Measurements from ENCODE around the gene BZW1.
A peak's percentile ranks its signal among the peaks of the same experiment; 100 is the strongest.

BZW1 gene

DNA sequence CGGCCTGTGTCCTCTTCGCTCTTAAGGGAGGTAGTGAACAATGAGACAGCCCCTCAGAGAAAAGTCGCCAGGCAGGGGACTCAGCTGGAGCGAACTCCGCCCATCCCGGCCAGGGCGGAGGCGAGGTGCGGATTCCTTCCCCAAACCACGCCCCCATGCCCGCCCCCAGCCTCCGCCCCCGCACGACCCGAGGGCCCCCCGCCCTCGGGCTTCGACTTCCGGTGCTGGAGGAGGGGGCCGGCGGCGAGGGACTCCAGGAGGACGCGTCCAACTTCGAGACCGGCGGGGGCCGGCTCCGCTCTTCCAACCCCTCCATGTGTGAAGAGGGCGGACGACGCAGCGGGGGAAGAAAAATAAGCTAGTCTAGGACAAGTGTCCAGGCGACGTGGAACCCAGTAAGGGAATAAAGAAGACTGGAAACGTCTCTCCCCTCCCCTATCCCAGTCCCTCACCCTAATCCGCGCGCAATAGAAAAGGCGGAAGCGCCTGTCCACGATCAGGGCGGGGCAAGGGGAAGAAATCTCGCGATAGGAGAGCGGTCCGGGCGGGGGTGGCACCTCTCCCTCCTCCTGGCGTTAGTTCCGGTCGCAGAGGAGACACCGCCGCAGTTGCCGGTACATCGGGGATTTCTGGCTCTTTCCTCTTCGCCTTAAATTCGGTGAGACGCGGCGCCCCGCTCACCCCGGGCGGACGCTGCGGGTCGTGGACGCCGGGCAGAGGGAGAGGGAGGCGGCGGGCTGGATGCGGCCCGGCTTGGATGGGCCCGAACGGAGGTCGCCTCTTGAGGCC lies at the start of gene BZW1:
Gene BZW1, plus strand, starts transcription at position 578 of the 789 bp plus-strand sequence. CDS start 1,308 bp downstream, outside the sequence.
- peak; percentile 95 for DNase-seq

DNA sequence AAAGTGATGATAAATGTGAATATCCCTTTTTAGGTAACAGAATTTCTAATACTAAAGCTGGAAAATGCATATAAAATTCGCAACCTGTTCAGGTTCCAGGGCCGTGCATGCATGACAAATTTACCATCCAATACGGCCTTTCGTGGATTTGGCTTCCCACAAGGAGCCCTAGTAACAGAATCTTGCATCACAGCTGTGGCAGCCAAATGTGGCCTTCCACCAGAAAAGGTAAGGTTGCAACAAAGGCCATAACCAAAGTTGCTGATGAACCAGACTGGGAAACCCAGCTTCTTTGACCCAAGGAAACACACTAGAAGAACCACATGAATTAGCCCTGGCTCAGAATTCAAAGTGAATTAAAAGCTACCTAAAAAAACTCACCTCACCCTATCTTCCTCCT lies 49.6 kb upstream of the BZW1 start:
- no peak for DNase-seq

DNA sequence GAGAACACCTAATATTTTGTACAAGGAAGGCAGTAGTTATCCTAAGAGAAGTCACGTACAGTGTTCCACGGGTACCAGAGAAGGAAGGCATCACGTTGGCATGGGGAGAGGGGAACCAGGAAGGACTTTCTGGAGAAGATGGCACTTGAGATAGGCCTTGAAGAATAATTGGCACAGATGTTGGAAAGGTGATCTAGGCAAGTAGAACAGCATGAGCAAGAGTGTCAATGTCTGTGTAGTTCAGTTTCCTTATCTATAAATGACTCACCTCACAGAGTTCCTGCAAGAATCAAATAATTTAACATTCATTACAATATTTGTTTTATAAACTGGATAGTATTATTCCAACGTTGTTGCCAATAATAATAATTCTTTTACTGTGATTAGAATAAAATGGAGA lies 48.3 kb upstream of the BZW1 start:
- no peak for DNase-seq

DNA sequence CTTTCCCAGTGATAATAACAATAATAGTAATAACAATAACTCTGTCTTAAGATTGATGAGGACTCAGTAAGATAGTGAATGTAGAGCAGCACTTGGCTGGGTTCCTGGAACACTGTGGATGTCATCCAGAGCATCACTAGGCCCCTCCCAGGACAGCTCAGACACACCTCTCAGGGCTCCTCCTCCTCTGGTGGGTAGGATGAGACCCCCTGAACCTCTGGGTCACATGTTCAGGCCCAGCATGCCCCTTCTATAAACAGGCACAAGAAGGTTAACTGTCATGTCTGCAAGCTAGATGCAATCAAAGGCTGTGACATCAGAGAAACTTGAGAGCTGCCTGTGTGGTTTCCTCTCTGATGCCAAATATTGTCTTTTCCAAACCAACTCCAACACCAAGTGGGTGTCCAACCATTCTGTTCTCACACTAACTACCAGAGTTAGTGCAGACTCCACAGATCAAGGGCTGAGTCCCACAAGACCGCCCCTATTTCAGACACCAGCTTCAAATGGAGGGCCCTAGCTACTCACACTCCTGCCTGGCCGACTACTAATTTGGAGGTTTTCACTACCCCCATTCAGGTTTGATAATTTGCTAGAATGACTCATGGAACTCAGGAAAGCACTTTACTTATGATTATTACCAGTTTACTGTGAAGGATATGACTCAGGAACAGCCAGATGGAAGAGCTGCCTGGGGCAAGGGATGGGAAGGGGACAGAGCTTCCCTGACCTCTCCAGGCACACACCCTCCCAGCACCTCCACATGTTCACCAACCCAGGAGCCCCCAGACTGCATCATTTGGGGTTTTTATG lies 46.4 kb upstream of the BZW1 start:
- DNase-seq = no peak

DNA sequence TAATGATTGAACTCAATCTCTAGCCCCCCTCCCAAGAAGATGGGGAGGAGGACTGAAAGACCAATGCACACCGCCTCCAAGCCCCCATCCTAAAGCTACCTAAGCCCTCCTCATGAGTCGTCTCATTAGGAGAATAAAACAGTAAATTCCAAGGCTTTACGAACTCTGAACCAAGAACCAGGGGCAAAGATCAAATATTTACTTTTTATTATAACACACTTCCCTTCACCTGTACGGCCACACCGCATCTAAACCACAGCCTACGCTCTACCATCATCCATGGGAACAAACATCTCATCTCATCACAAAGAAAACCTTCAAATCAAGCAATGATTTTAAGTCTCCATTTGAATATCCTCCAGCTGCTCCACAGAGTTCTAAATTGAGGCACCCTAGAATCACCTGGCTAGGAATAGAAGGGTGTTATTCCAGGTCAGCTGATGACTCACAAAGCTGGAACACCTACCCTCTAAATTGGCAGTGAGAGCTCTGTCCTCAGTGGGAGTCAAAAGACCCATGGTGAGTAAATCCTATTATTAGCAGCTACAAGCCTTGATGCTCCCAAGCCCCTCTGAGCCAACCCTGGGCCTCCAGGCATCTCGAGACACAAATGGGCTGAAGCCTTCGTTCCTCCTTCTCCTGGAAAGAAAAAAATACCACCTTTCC lies 45.6 kb upstream of the BZW1 start:
- no peak for DNase-seq

DNA sequence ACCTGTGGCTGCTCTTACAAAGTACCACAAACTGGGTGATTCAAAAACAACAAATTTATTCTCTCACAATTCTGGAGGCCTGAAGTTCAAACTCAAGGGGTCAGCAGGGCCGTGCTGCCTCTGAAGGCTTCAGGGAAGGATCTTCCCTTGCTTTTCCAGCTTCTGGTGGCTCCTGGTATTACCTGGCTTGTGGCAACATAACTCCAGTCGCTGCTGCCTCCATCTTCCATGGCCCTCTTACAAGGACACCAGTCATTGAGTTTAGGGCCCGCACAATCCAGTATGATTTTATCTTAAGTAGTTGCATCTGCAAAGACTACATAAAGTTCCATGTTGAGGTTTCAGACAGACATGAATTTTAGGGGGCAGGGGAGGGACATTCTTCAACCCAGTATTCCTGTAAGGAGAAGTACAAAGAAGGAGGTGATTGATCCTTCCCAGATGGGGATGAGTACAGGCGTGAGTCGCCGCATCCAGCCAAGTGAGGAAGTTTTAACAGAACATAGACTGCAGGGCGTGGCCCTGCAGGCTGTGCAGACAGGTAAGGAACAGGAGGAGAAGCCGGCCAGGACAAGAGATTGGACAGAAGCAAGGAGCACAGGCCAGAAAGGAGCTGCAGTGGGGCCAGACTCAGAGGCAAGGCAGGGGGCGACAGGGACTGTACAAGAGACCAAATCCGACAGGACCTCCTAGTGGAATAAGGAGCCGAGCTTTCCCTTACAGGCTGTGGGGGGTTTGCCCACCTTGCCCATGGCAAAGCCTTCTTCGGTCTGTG lies 44.4 kb upstream of the BZW1 start:
- no peak for DNase-seq

DNA sequence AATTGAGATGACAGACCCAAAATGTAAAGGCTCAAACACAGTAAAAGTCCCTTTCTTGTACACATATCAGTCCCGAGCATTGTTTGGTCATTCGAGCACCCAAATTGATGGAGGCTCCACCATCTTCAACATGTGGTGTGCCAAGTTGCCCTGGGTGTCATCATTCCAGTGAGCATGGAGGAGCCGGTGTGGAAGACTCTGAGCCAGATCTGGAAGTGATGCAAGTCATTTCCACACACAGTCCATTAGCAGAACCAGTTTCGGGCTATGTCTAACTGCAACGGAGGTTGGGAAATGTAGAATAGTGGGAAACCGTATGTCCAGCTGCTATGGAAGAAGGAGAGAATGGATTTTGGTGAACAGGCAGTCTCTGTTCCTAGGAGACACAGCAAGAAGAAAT lies 40.9 kb upstream of the BZW1 start:
- DNase-seq = no peak

DNA sequence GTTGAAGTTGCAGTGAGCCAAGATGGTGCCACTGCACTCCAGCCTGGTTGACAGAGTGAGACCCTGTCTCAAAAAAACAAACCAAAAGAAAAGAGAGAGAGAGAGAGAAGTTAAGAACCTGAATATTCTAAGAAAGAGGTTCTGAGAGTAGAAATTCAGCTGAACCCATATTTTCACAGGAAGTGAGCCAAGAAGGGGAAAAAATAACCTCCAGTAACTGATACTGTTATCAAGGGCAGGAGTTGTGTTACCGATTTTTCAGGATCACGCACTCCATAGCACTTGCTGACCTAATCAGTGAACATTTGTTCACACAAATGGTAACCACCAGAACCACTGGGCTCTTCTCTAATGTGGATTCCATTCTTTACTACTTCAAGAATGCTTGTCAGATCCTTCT lies 39.1 kb upstream of the BZW1 start:
- no peak for DNase-seq

DNA sequence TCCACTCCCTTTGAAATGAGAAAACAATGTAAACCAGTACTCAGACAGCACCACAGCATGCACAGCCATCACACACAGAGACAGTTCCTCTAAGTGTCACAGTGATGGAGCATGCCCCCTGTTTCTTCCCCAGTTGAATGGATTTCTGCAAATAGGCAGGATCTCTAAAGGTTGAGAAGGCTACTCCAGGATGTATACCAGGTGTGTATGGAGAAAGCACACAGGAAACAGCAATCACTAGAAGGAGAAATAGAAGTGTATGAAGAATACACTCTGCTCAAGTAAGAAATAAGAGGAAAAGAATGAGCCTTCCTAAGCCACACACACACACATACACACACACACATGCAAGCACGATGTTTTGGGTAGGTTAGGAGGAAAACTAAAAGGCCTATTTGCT lies 38.6 kb upstream of the BZW1 start:
- no peak for DNase-seq

DNA sequence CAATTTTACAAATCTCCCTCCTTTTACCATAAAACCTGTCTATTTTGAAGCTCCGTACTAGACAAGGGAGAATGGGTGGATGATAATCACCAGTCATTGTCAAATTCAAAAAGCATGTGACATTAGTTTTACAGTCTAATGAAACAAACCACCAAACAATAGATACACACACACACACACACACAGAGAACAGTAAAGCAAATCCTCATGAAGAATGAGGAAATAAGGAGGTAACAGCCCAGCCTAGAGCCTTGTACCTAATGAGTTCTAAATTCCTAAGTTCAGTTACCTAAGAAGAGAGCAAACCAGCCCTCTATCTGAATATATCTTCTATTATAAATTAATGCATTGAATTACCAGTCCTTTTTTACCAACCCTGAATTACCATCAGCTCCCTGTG lies 36.8 kb upstream of the BZW1 start:
- no peak for DNase-seq

DNA sequence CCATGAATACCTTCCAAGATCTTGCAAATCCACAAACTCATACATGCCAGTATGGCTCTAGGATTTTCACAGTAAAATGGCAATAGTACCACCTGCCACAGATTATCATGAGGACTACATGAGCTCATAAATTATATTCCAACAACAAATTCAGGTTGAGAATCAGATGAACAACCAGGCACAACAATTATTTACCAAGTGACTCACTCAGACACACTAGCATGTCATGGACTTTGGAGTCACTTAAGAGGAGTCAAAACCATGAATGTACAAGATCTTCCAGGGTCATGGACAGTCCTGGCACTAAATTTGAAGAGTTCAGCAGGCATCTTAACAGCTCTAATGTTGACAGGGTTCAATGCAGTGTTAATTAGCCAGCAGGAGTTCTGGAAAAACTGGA lies 34.4 kb upstream of the BZW1 start:
- no peak for DNase-seq

DNA sequence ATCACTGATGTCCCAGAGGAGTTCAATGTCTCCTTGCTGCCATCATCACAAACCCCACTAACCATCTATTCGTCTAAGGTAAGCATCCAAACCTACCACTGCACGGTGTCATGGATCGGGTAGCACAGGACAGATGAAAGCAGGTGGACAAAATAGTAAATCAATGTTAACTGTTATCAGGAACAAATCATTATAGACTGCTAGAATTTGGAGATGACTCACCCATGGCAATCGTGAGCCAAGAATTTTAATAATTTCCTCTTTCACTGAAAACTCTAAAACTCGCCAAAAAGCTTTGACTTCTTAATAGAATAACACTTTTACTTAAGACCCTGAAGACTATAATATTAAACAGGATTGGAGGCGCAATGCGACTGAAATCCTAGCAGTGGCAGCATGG lies 33.7 kb upstream of the BZW1 start:
- no peak for DNase-seq

DNA sequence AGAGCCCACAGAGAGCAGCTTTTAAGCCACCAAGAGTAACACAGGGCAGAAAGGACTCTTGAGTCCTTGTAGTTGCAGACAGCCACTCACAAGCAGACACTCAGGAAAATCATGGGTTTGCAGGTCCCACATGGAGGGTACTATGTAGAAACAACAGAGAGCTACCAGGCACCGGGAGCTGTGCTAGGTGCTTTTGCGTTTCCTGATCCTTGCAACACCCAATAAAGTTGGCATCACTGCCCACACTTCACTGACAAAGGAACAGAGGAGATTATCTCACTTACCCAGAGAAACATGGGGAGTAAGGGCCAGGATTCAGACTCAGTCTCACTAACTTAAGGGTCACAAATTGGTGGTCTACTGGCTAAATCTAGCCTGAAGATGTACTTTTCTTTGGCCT lies 32.5 kb upstream of the BZW1 start:
- DNase-seq = no peak

DNA sequence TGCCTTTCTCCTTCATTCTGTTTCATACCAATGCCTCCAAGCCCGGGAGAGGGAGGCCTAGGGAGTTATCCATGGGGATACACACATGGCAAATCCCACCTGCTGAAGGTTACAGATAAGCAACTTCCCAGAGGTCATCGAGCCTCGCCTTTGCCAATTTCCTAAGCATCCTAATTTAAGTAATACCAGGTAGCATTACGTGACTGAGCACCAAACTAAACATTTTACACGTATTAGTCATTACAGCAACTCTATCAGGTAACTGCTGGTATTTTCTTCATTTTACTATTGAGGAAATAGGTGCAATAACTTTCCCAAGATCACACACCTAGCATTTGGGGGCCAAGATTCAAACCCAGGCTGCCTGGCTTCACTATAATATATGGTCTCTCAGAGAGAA lies 30.1 kb upstream of the BZW1 start:
- no peak for DNase-seq

DNA sequence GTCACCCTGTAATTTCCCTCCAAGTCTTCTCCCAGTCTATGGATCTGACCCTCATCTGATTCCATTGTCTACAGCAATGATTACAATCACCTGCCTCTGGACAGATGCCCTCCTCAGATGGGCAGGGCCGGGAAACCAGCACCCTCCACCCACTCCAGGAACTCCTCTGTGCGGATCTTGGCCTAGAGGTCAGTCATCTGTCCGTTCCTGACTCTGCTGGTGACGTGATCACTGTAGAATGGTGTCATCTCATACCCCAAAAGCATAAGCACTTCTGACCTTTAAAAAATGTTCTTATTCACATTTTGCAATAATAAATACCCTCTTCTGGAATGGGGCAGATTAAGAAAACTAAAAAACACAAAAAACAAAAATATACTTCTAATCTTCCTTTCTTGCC lies 29.5 kb upstream of the BZW1 start:
- no peak for DNase-seq

DNA sequence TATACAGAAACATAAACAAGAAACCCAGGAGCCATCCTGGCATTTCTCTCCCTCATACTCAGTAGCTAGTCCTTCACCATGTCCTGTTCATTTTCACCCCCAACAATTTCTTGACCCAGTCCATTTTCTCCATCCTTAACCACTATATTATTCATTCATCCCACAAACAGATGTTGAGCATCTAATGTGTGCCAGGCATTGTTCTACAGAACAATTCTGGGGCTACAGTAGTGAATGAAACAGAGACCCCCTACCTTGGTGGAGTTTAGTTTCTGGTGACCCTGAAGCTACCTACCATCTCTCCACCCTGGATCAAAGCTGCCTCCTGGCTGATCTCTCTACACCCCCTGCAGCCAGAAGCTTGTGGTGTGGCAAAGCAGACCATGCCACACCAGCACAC lies 27.5 kb upstream of the BZW1 start:
- no peak for DNase-seq

DNA sequence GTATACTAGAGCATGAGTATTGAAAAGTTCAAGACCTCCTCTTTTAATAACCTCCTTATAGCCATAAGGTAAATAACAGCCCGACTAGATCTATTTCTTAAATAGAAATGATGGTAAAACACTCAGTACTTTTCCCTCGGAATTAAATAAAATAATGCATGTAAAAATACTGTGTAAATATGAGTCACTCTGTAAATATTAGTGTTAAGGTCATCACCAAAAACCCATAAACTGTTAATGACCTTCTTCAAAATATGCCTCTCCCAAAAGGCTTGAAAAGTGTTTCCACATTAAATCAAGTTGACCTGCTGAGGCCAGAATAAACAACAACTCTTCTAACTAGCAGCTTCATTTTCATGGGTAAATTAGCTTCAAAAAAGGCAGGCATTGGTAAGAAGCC lies 25.3 kb upstream of the BZW1 start:
- DNase-seq = no peak

DNA sequence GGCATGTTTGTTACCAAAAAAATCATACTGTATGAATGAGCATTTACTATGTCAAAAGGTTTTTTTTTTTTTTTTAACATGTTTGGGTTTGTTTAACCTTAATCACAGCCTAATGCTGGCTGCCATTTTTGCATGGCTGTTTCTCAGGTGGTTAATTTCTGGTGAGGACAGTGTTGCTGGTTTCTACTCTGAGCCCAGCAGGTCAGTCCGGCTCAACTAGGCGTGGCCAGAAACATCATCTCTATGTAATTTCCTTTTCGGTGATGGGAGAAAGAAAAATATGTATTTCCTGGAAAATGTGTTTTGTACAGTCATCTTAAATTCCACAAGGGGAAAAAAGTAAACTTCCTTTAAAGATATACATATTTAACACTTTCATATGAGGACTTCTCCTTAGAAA lies 24.9 kb upstream of the BZW1 start:
- DNase-seq = no peak

DNA sequence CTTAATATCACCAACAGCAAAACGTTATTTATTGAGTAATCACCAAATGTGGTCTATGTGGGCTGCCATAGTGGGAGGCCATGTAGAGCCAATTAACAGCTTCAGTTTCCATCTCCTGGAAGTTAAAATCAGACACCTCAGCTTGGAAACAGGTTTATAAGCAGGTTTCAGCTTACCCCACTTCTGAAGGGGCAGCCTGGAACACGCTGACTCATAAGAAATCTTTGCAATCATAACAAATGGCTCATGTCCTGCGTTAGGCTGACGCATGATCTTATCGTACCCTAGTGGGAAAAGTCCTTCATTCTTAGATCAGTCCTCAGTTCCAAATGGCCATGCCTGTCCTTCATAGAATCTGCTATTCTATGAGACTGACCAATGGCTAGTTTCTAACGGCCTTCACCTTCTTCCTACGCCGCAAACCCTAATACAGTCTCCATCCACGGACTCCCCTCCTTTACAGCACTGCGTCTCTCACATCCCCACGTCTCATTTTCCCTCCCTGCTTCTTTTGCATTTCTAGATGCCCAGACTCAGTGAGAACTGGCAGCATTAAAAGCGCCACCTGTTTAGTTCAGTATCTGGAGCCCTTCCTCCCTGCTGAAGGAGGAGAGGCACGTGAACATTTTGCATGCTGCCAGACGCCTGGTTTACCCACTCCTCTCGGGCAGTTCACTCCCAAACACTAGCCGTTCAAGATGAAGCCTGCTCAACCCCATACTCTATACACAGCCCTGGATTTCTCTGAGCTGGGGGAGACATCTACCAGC lies 24.2 kb upstream of the BZW1 start:
- DNase-seq = no peak

DNA sequence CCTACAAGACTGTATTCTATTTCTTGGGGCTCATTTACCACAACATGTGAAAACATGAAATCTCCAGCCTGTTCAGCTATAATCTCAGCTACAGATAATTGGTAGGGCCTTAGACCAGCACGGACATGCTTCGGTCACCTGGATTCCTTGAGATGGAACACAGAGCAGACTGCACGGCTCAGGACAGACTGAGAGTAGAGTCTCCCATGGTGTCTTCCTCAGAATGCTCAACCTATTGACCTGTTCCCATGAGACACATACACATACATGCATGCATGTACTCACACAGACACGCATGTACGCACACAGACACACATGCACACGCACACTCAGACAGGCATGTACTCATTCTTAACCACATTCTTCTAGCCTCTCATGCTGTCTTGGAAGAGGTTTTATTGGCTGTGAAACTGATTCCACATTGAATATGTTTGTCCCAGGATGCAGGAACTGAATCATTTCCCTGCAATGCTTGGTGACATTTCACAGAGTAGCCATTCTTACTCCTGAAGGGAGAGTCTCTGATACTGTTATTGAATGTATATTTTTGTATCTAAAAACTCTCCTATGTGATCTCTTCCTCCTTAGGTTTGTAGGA lies 23.5 kb upstream of the BZW1 start:
- no peak for DNase-seq

DNA sequence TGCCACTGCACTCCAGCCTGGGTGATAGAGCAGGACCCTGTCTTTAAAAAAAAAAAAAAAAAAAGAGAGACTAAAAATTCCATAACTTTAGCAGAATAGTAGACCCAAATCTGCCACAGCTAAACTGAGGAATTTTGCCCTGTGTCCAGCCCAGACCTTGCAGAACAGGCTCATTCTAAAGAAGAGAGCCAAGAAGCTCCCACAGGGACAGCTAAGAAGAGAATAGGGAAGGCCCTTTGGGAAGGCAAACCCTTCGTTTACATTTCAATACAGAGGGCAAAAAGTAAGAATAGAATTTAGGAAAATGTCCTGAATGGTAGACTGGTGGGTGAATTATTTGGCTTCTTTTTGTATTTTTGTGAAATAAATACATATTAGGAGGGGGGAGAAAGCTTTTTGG lies 21.5 kb upstream of the BZW1 start:
- no peak for DNase-seq

DNA sequence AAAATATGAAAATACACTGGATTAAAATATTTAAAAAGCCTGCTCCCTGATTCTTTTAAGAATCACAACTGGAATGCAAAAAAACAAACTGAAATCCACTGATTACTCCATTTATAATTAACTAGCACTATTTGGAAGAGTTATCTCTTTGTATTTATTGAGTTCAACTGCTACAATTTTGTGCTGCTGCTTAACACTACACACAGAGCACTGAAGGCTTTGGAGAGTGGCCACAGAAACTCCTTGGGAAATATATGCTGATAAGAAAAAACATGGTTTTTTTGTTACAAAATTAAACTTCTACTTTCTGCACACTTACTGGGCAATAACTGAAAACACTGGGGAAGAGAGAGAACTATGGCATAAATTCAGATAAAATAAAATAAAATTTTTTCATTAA lies 19.8 kb upstream of the BZW1 start:
- no peak for DNase-seq

Data from activated CD4-positive, alpha-beta T cell treated with anti-CD3 and anti-CD28 coated beads for 1 hour (primary cell).